Measurements from ENCODE around the gene WARS2.

Gene WARS2

DNA sequence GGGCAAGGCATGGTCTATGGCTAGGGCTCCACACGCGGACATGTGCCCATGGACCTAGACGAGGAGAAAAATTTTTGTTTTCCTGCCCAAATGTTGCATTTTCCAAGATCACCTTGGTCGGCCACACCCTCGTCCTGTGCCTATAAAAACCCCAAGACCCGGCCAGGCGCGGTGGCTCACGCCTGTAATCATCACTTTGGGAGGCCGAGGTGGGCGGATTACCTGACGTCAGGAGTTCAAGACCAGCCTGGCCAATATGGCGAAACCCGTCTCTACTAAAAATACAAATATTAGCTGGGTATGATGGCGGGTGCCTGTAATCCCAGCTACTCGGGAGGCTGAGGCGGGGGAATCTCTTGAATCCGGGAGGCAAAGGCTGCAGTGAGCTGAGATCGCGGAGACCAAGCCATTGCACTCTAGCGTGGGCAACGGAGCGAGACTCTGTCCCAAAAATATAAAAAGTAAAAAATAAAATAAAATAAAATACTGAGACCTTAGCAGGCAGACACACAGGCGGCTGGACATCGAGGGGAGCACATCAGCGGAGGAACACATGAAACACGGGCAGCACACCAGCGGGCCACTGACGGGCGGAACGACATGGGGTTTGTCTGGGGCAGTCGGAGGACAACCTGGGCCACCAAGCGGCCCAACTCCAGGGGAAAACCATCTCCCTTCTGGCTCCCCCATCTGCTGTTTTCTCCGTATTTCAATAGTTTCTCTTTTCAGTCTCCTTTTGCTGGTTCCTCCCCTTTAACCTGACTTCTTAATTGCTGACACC lies 91.6 kb downstream of the WARS2 start:
- TF ChIP-seq RAD21 (IDR thresholded peaks at IDR 0.05; ENCODE audit: low read depth) (no peak), TAF1 (IDR thresholded peaks at IDR 0.05; ENCODE audit: low read depth) (no peak), EGR1 (IDR thresholded peaks at IDR 0.05) (no peak), TCF12 (IDR thresholded peaks at IDR 0.05; ENCODE audit: low read depth) (no peak), CREB1 (IDR thresholded peaks at IDR 0.05; ENCODE audit: low read depth) (no peak), YY1 (IDR thresholded peaks at IDR 0.05; ENCODE audit: low read depth) (no peak), FOXM1 (IDR thresholded peaks at IDR 0.05; ENCODE audit: borderline replicate concordance, low read depth) (no peak), EP300 (IDR thresholded peaks at IDR 0.05; ENCODE audit: borderline replicate concordance) (no peak), NFIC (IDR thresholded peaks at IDR 0.05) (no peak), TEAD4 (IDR thresholded peaks at IDR 0.05) (no peak)
- TF ChIP-seq, protein P1, sequence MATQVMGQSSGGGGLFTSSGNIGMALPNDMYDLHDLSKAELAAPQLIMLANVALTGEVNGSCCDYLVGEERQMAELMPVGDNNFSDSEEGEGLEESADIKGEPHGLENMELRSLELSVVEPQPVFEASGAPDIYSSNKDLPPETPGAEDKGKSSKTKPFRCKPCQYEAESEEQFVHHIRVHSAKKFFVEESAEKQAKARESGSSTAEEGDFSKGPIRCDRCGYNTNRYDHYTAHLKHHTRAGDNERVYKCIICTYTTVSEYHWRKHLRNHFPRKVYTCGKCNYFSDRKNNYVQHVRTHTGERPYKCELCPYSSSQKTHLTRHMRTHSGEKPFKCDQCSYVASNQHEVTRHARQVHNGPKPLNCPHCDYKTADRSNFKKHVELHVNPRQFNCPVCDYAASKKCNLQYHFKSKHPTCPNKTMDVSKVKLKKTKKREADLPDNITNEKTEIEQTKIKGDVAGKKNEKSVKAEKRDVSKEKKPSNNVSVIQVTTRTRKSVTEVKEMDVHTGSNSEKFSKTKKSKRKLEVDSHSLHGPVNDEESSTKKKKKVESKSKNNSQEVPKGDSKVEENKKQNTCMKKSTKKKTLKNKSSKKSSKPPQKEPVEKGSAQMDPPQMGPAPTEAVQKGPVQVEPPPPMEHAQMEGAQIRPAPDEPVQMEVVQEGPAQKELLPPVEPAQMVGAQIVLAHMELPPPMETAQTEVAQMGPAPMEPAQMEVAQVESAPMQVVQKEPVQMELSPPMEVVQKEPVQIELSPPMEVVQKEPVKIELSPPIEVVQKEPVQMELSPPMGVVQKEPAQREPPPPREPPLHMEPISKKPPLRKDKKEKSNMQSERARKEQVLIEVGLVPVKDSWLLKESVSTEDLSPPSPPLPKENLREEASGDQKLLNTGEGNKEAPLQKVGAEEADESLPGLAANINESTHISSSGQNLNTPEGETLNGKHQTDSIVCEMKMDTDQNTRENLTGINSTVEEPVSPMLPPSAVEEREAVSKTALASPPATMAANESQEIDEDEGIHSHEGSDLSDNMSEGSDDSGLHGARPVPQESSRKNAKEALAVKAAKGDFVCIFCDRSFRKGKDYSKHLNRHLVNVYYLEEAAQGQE (IDR thresholded peaks at IDR 0.05; ENCODE audit: low read depth) = no peak
- TF ChIP-seq, protein P2, sequence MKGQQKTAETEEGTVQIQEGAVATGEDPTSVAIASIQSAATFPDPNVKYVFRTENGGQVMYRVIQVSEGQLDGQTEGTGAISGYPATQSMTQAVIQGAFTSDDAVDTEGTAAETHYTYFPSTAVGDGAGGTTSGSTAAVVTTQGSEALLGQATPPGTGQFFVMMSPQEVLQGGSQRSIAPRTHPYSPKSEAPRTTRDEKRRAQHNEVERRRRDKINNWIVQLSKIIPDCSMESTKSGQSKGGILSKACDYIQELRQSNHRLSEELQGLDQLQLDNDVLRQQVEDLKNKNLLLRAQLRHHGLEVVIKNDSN (IDR thresholded peaks at IDR 0.05) = no peak
- TF ChIP-seq, protein P3, sequence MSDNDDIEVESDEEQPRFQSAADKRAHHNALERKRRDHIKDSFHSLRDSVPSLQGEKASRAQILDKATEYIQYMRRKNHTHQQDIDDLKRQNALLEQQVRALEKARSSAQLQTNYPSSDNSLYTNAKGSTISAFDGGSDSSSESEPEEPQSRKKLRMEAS (IDR thresholded peaks at IDR 0.05) = no peak

DNA sequence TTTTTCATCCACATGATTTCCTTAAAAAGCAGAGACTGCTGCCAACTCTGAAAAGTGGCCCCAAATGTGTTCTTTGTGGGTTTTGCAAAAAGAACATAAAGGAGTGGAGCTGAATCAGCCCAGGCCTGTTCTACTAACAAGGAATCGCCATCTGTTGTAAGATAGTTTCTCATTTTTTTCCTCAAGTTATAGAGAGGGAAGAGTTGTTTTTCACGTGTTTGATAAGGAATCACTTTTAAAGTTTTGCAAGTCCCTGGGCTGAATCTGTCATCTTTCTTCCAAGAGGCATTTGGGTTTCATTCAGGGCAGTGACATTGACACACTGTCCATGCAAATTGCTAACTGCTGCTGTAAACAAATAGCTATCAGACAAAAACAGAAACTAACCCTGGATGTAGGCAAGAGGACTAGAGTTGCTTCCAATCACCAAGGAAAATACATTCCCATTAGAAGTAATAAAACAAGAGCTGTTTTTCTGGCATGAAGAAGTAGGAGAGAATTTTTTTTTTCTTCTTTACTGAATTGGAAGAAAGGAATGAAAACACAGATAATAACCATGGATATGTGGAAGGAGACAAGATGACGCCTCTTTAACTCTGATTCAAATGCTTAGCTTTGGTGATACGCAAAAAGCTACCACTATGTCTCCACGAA lies 93.5 kb downstream of the WARS2 start:
- TF ChIP-seq, protein P1 (IDR thresholded peaks at IDR 0.05; ENCODE audit: low read depth) = no peak
- TF ChIP-seq CREB1 (IDR thresholded peaks at IDR 0.05; ENCODE audit: low read depth) (no peak), YY1 (IDR thresholded peaks at IDR 0.05; ENCODE audit: low read depth) (no peak), EP300 (IDR thresholded peaks at IDR 0.05; ENCODE audit: borderline replicate concordance) (no peak), RAD21 (IDR thresholded peaks at IDR 0.05; ENCODE audit: low read depth) (no peak), TAF1 (IDR thresholded peaks at IDR 0.05; ENCODE audit: low read depth) (no peak), CEBPB (IDR thresholded peaks at IDR 0.05) (no peak), ZBTB7A (IDR thresholded peaks at IDR 0.05; ENCODE audit: low read depth) (no peak), FOXM1 (IDR thresholded peaks at IDR 0.05; ENCODE audit: borderline replicate concordance, low read depth) (no peak), TCF12 (IDR thresholded peaks at IDR 0.05; ENCODE audit: low read depth) (no peak), NFIC (IDR thresholded peaks at IDR 0.05) (no peak), TEAD4 (IDR thresholded peaks at IDR 0.05) (no peak), EGR1 (IDR thresholded peaks at IDR 0.05) (no peak)
- TF ChIP-seq, protein P3 (IDR thresholded peaks at IDR 0.05) = no peak
- TF ChIP-seq, protein P2 (IDR thresholded peaks at IDR 0.05) = no peak

DNA sequence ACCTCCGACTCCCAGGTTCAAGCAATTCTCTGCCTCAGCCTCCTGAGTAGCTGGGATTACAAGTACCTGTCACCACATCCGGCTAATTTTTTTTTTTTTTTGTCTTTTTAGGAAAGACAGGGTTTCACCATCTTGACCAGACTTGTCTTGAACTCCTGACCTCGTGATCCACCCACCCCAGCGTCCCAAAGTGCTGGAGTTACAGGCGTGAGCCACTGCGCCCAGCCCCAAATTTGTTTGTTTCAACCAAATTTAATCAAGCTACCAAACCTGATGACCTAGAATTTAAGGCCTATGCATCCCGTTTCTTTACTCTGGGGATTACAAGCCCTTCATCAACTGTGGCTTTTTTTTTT lies 94.0 kb downstream of the WARS2 start:
- TF ChIP-seq FOXM1 (IDR thresholded peaks at IDR 0.05; ENCODE audit: borderline replicate concordance, low read depth) (no peak), YY1 (IDR thresholded peaks at IDR 0.05; ENCODE audit: low read depth) (no peak), TEAD4 (IDR thresholded peaks at IDR 0.05) (no peak), TCF12 (IDR thresholded peaks at IDR 0.05; ENCODE audit: low read depth) (no peak), EP300 (IDR thresholded peaks at IDR 0.05; ENCODE audit: borderline replicate concordance) (no peak), CEBPB (IDR thresholded peaks at IDR 0.05) (no peak), ZBTB7A (IDR thresholded peaks at IDR 0.05; ENCODE audit: low read depth) (no peak), TAF1 (IDR thresholded peaks at IDR 0.05; ENCODE audit: low read depth) (no peak), CREB1 (IDR thresholded peaks at IDR 0.05; ENCODE audit: low read depth) (no peak), EGR1 (IDR thresholded peaks at IDR 0.05) (no peak)
- TF ChIP-seq, protein P2 (IDR thresholded peaks at IDR 0.05) = no peak
- TF ChIP-seq, protein P1 (IDR thresholded peaks at IDR 0.05; ENCODE audit: low read depth) = no peak
- TF ChIP-seq, protein P3 (IDR thresholded peaks at IDR 0.05) = no peak
